ENCODE data around the gene PDZD7.

PDZD7 gene

GRCh38 chr10:101071885-101072433 is 41.0 kb upstream of the PDZD7 start:
- POLR2A ChIA-PET, result no interaction called here
- Histone ChIP-seq H3K4me1 (ENCODE audit: control insufficient read depth, insufficient read depth, low read length) (no peaks in the 10 kb centered on the region), H3K36me3 (ENCODE audit: control insufficient read depth in 2 of 2, insufficient read depth in 1 of 2, low read length in 2 of 2) (no peaks in the 10 kb centered on the region), H3K4me3 (ENCODE audit: low read depth, low read length) (no peak overlapping the region), H3K9me3 (ENCODE audit: control insufficient read depth, insufficient read depth, low read depth, low read length) (no peaks in the 10 kb centered on the region), H3K27ac (ENCODE audit: extremely low read depth, low read depth, low read length) (no peak overlapping the region)
- CTCF ChIA-PET, result interaction anchor here (0.7 to 1.9 kb wide), 8 partner anchors 12 to 70 kb away, joined by 3 to 8 read pairs (median 4); no protein-coding TSS in a partner anchor
- no peak for TF ChIP-seq ZNF26 (tag by site-specific recombination; IDR thresholded peaks at IDR 0.05)
- TF ChIP-seq TRIM28 (IDR thresholded peaks at IDR 0.05; ENCODE audit: borderline replicate concordance, low read length), result no peak
- TF ChIP-seq ZNF639 (tag by site-specific recombination; IDR thresholded peaks at IDR 0.05), result no peak
- no peak for TF ChIP-seq ZBTB20 (tag by site-specific recombination; IDR thresholded peaks at IDR 0.05)
- no peak for TF ChIP-seq ZSCAN4 (tag by site-specific recombination; IDR thresholded peaks at IDR 0.05)
- TF ChIP-seq ZSCAN23 (tag by site-specific recombination; IDR thresholded peaks at IDR 0.05), result no peak
- TF ChIP-seq PRDM4 (tag by site-specific recombination; IDR thresholded peaks at IDR 0.05), result no peak
- no peak for TF ChIP-seq ZNF302 (tag by site-specific recombination; IDR thresholded peaks at IDR 0.05; ENCODE audit: low read depth)
- no peak for TF ChIP-seq HIC1 (tag by site-specific recombination; IDR thresholded peaks at IDR 0.05)
- TF ChIP-seq ZNF777 (tag by site-specific recombination; IDR thresholded peaks at IDR 0.05; ENCODE audit: borderline replicate concordance), result no peak
- TF ChIP-seq SALL2 (tag by site-specific recombination; IDR thresholded peaks at IDR 0.05; ENCODE audit: borderline replicate concordance), result no peak
- no peak for TF ChIP-seq YY2 (tag by site-specific recombination; IDR thresholded peaks at IDR 0.05)
- no peak for TF ChIP-seq ZNF157 (tag by site-specific recombination; IDR thresholded peaks at IDR 0.05)
- no peak for TF ChIP-seq ZNF514 (tag by site-specific recombination; IDR thresholded peaks at IDR 0.05)
- TF ChIP-seq ZXDB (tag by site-specific recombination; IDR thresholded peaks at IDR 0.05), result no peak
- no peak for TF ChIP-seq ZNF148 (tag by site-specific recombination; IDR thresholded peaks at IDR 0.05; ENCODE audit: borderline replicate concordance)
- no peak for TF ChIP-seq ZNF658 (tag by site-specific recombination; IDR thresholded peaks at IDR 0.05)
- no peak for TF ChIP-seq ZBTB1 (tag by site-specific recombination; IDR thresholded peaks at IDR 0.05)
- TF ChIP-seq ZNF433 (tag by site-specific recombination; IDR thresholded peaks at IDR 0.05; ENCODE audit: low read depth), result no peak
